Muscle of arm (tissue), 12 donors: ENCODE data around the gene ATAD2B. TPM values are rescaled to one million over a fixed set of nuclear protein-coding genes. Genes with fewer than 3 reads are reported as not detected.

Experiments used
- DNase-seq: peaks from one replicate; pipeline ENCODE4 v3.0.0-alpha.2; 2013
- polyA plus RNA-seq, 12 donors: library from polyadenylated mRNA; unstranded; fragments of 120-200 nt; gene quantifications; one replicate each; pipeline ENCODE4 v1.2.1, GENCODE V29; 2013; ENCODE audit not compliant: insufficient read length in 12 of 12

ATAD2B gene
- polyA plus RNA-seq, 12 donors, result 10.7 to 19.5 (median 13.9) TPM; not detected in 1

DNA sequence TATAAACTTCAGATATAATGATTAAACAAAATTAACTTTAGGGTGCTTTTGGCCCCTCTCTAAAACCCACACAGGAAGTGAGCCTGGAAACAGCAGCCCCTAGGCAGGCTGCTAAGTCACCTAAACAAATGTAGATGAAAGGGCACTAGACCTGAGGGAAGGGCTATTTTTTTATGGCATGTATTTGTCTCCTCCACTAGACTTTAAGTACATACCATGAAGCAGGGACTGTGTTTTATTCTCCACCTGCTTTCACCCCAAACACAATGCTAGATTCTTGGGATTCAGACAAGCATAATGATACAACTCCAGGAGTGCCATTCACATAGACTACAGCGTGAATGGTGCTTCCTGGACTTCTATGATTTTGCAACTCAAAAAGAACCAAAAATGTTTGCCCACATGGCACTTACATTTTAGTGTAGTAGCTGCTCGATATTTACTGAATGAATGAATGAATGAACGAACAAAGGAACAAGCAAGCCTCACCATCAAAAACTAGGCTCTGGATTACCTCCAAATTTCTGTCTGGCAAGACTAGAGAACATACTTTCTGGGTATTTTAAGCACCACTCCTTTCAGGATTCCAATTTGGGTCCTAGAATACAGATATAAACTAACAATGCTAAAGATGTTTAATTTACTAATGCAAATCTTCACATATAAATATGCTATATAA lies 10.1 kb downstream of the ATAD2B start:
- no peak for DNase-seq

DNA sequence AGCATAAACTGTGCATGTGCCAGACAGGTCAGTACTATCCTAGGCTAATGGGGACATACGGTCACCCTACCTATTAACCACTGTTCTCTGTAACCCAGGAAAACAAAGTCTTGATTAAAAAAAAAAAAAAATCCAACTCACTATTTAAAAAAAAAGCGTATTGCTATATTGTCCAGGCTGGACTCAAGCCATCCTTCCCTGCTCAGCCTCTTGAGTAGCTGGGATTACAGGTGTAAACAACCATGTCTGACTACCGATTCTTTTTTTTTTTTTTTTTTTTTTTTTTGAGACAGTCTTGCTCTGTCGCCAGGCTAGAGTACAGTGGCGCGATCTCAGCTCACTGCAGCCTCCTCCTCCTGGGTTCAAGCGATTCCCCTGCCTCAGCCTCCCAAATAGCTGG lies 11.6 kb downstream of the ATAD2B start:
- DNase-seq, result no peak

DNA sequence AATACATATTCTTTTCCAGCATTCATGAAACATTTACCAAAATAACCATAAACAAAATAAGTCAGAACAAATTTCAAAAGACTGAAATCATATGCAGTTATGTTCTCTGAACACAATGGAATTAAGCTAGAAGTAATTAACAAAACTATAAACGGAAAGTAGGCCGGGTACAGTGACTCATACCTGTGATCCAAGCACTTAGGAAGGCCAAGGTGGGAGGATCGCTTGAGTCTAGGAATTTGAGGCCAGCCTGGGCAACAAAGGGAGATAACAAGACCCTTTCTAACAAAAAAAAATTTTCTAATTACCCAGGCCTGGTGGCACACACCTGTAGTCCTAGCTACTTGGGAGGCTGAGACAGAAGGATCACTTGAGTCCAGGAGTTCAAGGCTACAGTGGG lies 14.9 kb downstream of the ATAD2B start:
- DNase-seq, result no peak

DNA sequence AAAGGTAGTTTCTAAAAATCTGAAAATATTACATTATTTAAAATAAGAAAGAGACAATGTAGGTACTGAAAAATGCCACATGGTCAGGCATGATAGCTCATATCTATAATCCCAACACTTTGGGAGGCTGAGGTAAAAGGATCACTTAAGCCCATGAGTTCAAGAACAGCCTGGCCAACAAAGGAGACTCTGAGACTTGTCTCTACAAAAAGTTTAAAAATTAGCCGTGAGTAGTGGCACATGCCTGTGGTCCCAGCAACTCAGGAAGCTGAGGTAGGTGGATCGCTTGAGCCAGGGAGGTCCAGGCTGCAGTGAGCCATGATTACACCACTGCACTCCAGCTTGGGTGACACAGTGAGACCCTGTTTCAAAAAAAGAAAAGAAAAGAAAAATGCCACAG lies 21.8 kb downstream of the ATAD2B start:
- no peak for DNase-seq

DNA sequence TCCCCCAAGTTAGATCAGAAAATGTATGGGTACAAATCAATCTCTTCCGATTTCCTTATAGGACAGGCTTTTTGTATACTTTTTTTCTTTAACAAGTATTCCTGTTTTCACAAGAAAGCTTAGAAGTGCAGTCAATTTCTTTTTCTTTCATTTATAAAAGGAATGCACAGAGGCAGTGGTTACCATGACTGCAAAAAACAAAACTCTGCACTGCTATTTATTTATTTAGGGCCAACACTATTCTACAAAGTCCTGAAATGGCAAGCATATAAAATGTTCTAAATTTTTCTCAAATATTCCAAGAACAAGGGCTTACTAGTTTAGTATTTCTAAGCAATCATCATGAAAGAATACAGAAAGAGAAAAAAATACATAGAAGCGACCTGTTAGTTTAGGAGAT lies 22.2 kb downstream of the ATAD2B start:
- no peak for DNase-seq

DNA sequence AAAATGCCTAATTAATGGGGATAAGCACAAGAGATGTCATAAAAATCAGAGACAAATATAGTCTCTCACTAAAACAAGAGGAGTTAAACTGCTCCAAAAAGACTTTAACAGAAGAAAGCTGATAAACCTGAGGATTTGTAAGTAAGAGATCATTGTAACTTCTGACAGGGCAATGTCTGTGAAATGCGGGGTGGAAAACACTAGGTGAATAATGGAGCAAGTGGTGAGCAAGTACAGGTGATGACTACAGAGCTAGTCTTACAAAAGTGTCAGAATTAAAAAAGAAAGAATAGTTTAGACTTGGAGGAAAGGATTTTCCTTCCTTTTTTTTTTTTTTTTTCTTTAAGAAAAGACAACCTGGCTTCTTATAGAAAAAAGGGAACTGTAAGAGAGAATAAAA lies 22.7 kb downstream of the ATAD2B start:
- DNase-seq, result no peak

DNA sequence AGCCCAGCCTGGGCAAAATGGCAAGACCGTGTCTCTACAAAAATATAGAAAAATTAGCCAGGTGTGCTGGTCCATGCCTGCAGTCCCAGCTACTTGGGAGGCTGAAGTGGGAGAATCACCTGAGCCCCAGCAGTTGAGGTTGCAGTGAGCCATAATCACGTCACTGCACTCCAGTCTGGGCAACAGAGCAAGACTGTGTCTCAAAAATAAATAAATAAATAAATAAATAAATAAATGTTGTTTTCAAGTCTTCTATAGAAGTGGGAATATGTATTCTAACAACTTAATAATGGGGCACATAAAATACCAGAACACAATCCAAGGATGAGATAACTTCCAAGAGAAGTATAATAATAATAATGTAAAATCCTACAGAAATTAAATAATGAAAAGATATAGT lies 23.9 kb downstream of the ATAD2B start:
- DNase-seq, result no peak

DNA sequence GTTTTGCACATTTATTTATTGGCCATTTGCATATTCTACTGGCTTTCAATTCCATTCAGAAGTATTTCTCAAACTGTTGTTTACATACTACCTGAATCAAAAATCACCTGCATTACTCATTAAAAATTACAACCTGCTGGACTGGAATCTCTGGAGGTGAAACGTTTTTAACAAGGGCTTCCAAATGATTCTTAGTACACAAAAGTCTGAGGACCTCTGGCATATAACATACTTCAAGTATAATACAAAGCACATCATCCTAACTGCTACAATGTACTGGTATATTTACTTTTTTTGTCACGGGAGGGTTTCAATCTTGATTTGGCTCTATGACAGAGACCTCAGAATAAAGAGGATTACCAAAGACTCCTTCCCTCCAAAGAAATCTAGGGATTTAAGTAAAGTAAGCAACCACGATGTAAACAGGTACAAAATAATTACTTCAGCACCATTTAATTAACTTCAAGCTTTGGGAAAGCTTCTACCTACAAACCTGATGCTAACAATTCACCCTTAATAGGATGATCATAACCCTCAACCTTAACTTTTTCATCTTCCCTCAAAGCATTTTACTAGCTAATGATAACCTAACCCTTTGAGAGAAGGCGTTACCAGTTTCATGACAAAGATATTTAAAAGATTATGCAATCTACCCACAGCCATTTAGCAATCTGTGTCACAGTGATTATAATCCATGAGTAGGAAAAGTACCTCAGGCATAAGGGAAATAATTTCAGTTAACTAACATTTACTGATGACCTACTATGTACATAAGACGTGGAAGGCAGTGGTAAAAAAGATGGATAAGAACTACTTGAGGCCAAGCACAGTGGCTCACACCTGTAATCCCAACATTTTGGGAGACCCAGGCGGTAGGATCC lies 24.7 kb downstream of the ATAD2B start:
- DNase-seq, result no peak

DNA sequence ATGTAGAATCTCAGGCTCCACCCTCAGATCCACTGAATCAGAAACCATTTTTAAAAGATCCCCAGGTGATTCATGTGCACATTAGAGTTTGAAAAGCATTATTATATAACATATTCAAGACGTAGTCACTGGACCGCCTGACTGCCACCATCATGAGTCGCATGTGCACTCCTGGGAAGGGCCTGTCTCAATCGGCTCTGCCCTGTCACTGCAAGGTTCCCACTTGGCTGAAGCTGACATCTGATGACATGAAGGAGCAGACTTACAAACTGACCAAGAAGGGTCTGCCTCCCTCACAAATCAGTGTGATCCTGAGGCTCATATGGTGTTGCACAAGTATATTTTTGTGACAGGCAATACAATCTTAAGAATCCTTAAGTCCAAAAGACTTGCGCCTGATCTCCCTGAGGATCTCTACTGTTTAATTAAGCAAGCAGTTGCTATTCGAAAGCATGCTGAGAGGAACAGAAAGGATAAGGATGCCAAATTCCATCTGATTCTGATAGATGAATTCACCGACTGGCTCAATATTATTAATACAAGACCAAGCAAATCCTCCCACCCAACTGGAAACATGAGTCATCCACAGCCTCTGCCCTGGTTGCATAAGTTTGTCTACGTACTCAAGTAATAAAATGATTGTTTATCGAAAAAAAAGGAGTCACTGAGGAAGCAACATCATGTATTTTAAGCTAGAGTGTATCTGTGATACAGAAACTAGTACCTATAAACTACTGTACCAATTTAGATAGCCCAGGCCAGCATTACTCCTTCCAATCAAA lies 26.2 kb downstream of the ATAD2B start:
- no peak for DNase-seq

DNA sequence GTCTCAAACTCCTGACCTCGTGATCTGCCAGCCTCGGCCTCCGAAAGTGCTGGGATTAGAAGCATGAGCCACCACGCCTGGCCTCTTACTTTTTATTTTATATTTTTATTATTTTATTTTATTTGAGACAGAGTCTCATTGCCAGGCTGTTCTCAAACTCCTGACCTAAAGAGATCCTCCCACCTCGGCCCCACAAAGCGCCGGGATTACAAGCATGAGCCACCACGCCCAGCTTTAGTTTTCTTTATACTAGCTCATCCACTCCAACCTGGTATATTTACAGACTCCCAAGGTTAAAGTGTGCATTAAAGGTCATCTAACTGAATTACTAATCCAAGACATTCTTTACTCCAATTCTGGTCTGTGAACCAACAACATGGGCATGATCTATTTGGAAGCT lies 26.8 kb downstream of the ATAD2B start:
- DNase-seq, result no peak

DNA sequence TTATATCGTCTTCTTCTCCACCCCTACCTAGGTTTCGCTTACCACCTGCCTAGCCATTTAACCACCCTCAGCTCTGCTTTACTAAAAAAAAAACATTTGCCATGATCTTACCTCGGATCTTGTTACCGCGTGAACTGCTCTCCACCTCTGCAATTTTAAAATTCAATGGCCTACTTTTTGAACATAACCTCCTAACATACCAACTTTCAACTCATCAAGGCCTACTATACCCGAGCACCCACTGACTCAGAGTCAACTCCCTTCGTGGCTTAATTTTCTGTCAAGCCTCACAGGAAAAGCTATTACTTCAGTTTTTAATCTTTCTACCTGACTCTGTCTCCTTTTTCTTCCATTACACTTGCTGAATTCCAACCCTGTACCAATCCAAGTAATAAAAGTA lies 55.7 kb downstream of the ATAD2B start:
- no peak for DNase-seq

DNA sequence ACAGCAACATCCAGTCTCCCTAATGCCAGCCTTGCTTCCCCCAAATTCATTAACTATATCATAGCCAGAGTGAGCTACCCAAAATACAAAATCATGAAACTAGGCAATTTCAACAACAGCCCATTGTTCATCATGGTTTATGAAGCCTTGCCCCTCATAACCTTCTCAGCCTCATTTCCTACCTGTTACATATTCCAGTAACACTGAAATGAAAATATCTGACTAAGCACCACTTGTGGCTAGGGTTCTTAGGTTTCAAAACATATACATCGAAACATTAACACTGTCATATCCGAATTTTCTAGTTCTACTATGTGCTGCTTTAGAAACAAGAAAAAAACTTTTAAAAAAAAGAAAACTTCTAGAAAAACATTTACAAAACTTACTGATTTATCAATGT lies 59.5 kb downstream of the ATAD2B start:
- DNase-seq, result no peak

DNA sequence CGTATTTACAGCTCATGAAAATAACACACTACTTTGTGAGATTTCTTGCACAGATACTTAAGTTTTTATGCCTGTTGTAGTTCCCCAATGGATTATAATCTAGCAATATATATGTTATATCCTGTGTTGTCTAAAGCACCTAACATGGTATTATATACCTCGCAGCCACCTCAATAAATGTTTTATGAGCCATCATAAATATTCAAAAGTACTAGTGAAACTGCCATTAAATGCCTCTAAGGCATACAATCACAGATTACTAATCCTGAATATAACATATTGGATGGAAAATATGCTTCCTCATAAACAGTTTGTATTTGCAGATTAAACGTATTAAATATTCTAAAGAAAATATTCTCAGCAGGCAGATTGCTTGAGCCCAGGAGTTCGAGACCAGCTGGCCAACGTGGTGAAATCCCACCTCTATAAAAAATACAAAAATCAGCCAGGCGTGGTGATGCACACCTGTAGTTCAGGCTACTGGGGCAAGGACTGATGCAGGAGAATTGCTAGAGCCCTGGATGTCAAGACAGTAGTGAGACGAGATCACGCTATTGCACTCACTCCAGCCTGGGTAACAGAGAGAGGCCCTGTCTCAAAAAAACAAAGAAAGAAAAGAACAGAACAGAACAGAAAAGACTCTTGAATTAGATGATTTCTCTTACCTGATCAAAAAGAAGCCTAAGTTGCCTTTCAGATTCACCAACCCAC lies 64.1 kb downstream of the ATAD2B start:
- no peak for DNase-seq

DNA sequence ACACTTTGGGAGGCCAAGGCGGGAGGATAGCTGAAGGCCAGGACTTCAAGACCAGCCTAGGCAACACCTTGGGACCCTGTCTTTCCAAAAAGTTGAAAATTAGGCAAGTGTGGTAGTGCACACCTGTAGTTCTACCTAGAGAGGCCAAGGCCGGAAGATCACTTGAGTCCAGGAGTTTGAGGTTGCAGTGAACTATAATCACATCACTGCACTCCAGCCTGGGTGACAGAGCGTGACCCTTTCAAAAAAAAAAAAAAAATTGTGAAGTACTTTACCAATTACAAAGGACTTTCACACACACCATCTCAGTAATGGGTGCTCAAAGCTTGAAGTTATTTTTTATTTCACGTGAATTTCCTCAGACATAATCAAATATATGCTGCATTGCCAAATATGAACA lies 65.0 kb downstream of the ATAD2B start:
- no peak for DNase-seq

DNA sequence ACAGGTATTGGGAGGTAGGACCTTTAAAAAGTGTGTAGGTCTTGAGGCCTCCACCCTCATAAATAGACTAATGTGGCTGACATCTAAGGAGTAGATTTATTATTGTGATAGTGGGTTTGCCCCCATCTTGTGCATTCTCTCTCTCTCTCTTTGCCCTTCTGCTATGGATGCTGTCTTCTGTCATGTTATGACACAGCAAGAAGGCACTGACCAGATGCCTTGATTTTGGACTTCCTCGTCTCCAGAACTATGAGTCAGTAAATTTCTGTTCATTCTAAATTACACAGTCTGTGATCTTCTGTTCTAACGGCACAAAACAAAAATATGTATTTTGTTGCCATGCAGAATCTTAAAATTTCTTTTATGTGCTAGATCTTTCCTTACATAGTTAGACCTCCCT lies 66.9 kb downstream of the ATAD2B start:
- no peak for DNase-seq

DNA sequence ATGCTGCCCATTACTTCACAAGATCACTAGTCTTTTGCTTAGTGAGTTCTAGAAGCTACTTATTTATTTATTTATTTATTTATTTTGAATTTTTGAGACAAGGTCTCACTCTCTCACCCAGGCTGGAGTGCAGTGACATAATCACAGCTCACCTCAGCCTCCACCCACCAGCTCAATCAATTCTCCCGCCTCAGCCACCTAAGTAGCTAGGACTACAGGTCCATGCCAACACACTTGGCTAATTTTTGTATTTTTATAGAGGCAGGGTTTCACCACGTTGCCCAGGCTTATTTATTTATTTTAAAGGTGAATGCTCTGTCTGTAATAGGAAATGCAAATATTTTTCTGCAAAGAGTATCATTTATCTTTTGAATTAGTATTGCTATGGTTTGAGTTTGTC lies 67.7 kb downstream of the ATAD2B start:
- DNase-seq, result no peak

DNA sequence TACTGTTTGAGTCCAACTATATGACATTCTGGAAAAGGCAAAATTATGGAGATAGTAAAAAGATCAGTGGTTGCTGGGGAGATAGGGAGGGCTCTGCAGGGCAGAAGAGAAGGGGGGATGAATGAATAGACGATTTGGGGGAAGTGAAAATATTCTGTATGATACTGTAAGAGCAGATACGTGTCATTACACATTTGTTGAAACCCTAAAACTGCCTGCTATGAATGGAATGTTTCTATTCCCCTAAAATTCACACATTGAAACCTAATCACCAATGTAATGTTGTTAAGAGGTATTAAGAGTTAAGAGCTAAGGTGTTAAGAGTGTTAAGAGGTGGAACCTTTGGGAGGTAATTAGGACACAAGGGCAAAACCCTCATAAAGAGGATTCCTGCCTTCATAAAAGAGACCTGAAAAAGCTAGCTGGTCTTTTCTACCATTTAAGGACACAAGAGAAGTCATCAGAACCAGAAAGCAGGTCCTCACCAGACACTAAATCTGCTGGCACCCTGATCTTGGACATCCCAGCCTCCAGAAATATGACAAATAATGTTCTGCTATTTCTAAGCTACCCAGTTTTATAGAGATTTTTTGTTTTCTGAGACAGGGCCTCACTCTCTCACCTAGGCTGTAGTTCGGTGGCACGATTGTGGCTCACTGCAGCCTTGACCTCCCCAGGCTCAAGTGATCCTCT lies 76.2 kb downstream of the ATAD2B start:
- DNase-seq, result no peak

DNA sequence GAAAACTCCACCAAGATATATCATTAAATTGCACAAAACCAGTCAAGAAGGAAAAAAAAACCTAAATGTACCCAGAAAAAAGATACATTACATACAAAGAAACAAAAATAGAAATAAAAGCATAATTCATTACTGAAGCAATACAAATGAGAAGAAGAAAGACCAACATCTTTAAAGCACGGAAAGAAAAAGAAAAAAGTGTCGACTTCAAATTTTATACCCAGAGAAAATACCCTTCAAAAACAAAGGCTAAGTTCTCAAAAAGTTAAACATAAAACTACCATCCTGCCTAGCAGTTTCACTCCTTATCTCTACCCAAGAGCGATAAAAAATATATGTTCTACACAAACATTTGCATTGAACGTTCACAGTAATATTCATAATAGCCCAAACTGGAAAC lies 82.0 kb downstream of the ATAD2B start:
- no peak for DNase-seq

DNA sequence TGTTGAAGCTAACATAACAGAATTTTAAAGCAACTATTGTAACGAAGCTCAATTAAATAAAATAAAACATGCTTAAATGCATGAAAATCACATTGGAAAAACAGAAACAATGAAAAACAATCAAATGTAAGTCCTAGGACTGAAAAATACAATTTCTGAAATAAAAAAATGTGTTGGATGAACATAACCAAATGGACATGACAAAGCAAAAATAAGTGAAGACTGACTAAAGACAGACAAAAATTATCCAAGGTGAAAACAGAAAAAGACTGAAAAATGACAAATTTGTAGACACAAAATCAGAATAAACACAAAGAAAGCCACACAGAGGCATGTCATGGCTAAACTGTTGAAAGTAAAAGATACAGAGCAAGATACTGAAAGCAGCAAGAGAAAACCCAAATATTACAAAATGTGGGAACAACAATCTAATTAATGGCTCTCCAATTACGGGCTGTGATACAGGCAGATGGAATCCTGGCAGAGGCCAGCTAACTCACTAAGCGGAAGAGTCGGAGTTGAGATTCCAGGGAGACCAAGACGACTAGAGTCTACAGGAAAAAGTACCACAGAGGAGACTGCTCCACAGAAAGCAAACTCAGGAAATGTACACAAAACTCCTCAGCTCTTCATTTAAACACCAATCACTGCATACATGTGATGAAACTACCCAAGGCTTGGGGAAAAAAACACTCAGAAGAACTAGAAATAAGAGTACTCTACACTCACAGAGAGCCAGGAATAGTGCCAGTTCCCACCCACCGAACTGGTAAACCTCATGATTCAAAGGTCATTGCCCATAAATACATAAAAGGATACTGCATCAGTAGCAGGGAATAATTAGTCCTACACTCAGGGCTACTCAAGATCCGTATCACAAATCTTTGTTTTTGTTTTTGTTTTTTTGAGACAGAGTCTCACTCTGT lies 83.6 kb downstream of the ATAD2B start:
- no peak for DNase-seq

DNA sequence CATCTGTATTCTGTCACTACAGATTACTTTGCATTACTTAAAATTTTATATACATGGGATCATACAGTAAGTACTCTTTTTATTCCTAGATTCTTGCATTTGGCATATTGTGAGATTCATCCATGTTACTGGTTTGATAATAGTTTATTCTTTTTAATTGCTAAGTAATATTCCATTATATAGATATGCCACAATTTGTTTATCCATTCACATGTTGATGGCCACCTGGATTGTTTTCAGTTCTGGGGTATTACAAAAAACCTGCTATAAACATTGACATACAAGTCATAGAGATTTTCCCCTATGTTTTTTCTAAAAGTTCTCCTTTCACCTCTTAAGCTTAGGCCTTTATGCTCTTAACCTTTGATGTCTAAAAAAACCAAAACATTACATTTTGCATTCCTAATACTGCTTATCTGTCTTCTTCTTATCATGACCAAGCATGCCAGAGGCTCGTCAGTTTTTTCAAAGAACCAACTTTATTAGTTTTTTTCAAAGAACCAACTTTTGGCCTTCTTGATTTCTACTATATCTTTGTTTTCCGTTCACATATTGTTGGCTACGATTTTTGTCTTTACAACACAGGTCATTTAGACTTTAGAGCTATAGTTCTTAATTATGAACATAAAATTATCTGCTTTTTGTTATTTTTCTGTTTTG lies 86.9 kb downstream of the ATAD2B start:
- DNase-seq, result no peak
